K562 (cell line): ENCODE results near the gene G2E3. TPM values are rescaled to one million over a fixed set of nuclear protein-coding genes. Genes with fewer than 3 reads are reported as not detected.
A peak's percentile ranks its signal among the peaks of the same experiment; 100 is the strongest.

Experiments used
- ATAC-seq: fragments of 200-7000 bp; cut with Tn5 transposase; 3 replicates; pipeline ENCODE4 v1.9.1; 2020; ENCODE audit warnings: moderate library complexity
- BruUV-seq: library from RNA; stranded (reverse); fragments of 400-500 nt; replicated peaks from 2 replicates; lab custom pipeline; 2021; lab: Mats Ljungman, UMichigan
- CTCF ChIA-PET: fragments of 300-600 bp; formaldehyde crosslinking; extraction: SDS; loops from one replicate; lab custom pipeline; 2021; ENCODE audit warnings: low intra/inter-chr PET ratio; lab: Yijun Ruan, JAX
- POLR2A ChIA-PET: fragments of 300-600, 350-650 bp; sonication (Branson Sonifier 250); formaldehyde crosslinking; extraction: SDS; loops from one replicate; lab custom pipeline; 2021; ENCODE audit warnings: antibody characterized with exemption, inconsistent platforms; lab: Yijun Ruan, JAX
- DNase-seq, 4 experiments: peaks; one replicate each; pipeline versions ENCODE4 v3.0.0 to v3.0.0-alpha.2; 2011 to 2018; ENCODE audit warnings: low spot score in 3 of 4, mixed read lengths in 3 of 4; ENCODE audit errors: extremely low read depth in 1 of 4
- FAIRE-seq: peaks from 2 replicates; lab custom pipeline; 2011; peaks lifted over from hg19 to GRCh38; lab: Jason Lieb, UNC
- H2AFZ ChIP-seq: 2 replicates; pipeline ENCODE4 v1.6.0; 2011; ENCODE audit warnings: low read depth, low read length, control low read depth, inconsistent platforms
- H3K27ac ChIP-seq: fragments of 200-600 bp; 3 replicates; pipeline ENCODE4 v1.8.0; 2011; ENCODE audit warnings: low read depth, mild to moderate bottlenecking, control low read depth, inconsistent platforms, low read length, moderate library complexity, mixed read lengths; ENCODE audit errors: extremely low read depth
- H3K27me3 ChIP-seq, 2 experiments: fragments of 300-600 bp in 1 of 2; 2 replicates in 1 of 2; 3 replicates in 1 of 2; pipeline versions ENCODE4 v1.6.0 to v1.8.0; 2011; ENCODE audit warnings: inconsistent platforms in 2 of 2, low read length in 2 of 2, mild to moderate bottlenecking in 1 of 2, mixed read lengths in 1 of 2, moderate library complexity in 1 of 2; ENCODE audit not compliant: control insufficient read depth in 2 of 2, insufficient read depth in 2 of 2
- H3K36me3 ChIP-seq: fragments of 300-600 bp; 3 replicates; pipeline ENCODE4 v1.8.0; 2011; ENCODE audit warnings: mild to moderate bottlenecking, low read length, inconsistent platforms; ENCODE audit not compliant: control insufficient read depth, insufficient read depth
- H3K4me1 ChIP-seq, 2 experiments: fragments of 200-600 bp in 1 of 2; replicated peaks in 1 of 2; 2 replicates in 1 of 2; 3 replicates in 1 of 2; pipeline versions ENCODE4 v1.5.1 to v1.8.0; 2011; ENCODE audit warnings: inconsistent platforms in 2 of 2, low read length in 2 of 2, mild to moderate bottlenecking in 1 of 2, mixed read lengths in 1 of 2, moderate library complexity in 1 of 2; ENCODE audit not compliant: control insufficient read depth in 2 of 2, insufficient read depth in 2 of 2
- H3K4me2 ChIP-seq: 2 replicates; pipeline ENCODE4 v1.6.1; 2011; ENCODE audit warnings: low read length, control low read depth, inconsistent platforms, mixed read lengths; ENCODE audit not compliant: insufficient read depth
- H3K4me3 ChIP-seq: fragments of 200-600 bp; sonication (generic), shearing (Covaris generic); 2 replicates; pipeline ENCODE4 v1.5.1; 2016; ENCODE audit warnings: control low read depth, inconsistent platforms
- H3K79me2 ChIP-seq: fragments of 200-600 bp; 3 replicates; pipeline ENCODE4 v1.8.0; 2011; ENCODE audit warnings: low read length, inconsistent platforms; ENCODE audit not compliant: control insufficient read depth, insufficient read depth
- H3K9ac ChIP-seq, 2 experiments: 2 replicates each; pipeline versions ENCODE4 v1.6.0 to v1.6.1; 2011; ENCODE audit warnings: low read depth in 2 of 2, low read length in 2 of 2, control low read depth in 1 of 2, inconsistent platforms in 1 of 2, mild to moderate bottlenecking in 1 of 2, mixed read lengths in 1 of 2; ENCODE audit not compliant: insufficient read depth in 1 of 2
- H3K9me1 ChIP-seq: one replicate; pipeline ENCODE4 v1.6.0; 2011; ENCODE audit warnings: inconsistent platforms, mild to moderate bottlenecking, low read length, moderate library complexity; ENCODE audit not compliant: control insufficient read depth, insufficient read depth
- H3K9me3 ChIP-seq: replicated peaks from 2 replicates; pipeline ENCODE4 v1.5.1; 2011; ENCODE audit warnings: low read depth, low read length, inconsistent platforms; ENCODE audit not compliant: control insufficient read depth, insufficient read depth
- H4K20me1 ChIP-seq: replicated peaks from 2 replicates; pipeline ENCODE4 v1.6.1; 2011; ENCODE audit warnings: low read length, inconsistent platforms, mixed read lengths; ENCODE audit not compliant: control insufficient read depth, insufficient read depth
- C11orf30 ChIP-seq: fragments of 450-650 bp; IDR thresholded peaks from 2 replicates; pipeline ENCODE4 v1.6.1; 2016; ENCODE audit warnings: low read depth, mild to moderate bottlenecking
- FOXK2 ChIP-seq, 2 experiments: fragments of 450-650 bp; IDR thresholded peaks in 1 of 2; conservative IDR thresholded peaks in 1 of 2; 2 replicates each; pipeline ENCODE4 v1.6.1; 2016; ENCODE audit warnings: low read depth in 2 of 2, mild to moderate bottlenecking in 1 of 2
- HDAC2 ChIP-seq: fragments of 450-650 bp; IDR thresholded peaks from 2 replicates; pipeline ENCODE4 v1.6.1; 2016; ENCODE audit warnings: mild to moderate bottlenecking
- ILF3 ChIP-seq: fragments of 450-650 bp; IDR thresholded peaks from 2 replicates; pipeline ENCODE4 v1.6.1; 2018; ENCODE audit warnings: antibody characterized with exemption, mild to moderate bottlenecking, moderate library complexity, borderline replicate concordance
- ILK ChIP-seq: fragments of 450-650 bp; IDR thresholded peaks from 2 replicates; pipeline ENCODE4 v1.6.1; 2016; ENCODE audit warnings: missing genetic modification characterization, low read depth, mild to moderate bottlenecking, missing compliant biosample characterization, moderate library complexity, borderline replicate concordance
- PTRF ChIP-seq: fragments of 450-650 bp; IDR thresholded peaks from 2 replicates; pipeline ENCODE4 v1.6.1; 2016; ENCODE audit warnings: mild to moderate bottlenecking, missing genetic modification characterization, missing compliant biosample characterization
- RBBP5 ChIP-seq: fragments of 200-600 bp; sonication (generic); IDR thresholded peaks from 2 replicates; pipeline ENCODE4 v1.6.1; 2012; ENCODE audit warnings: borderline replicate concordance, mild to moderate bottlenecking, low read length, control low read depth, inconsistent platforms; ENCODE audit not compliant: insufficient read depth, poor library complexity, severe bottlenecking
- TAF9B ChIP-seq: fragments of 450-650 bp; IDR thresholded peaks from 2 replicates; pipeline ENCODE4 v1.6.1; 2018; ENCODE audit warnings: mild to moderate bottlenecking; ENCODE audit not compliant: partially characterized antibody
- THRAP3 ChIP-seq: fragments of 450-650 bp; IDR thresholded peaks from 2 replicates; pipeline ENCODE4 v1.6.1; 2016; ENCODE audit warnings: mild to moderate bottlenecking, inconsistent platforms, borderline replicate concordance
- WGBS: fragments of 100-300 bp; shearing (Covaris generic); methylation state at CpG from one replicate; pipeline ENCODE4 v1.1.6; 2016; ENCODE audit warnings: low coverage, mixed read lengths; ENCODE audit not compliant: insufficient coverage; ENCODE audit errors: missing lambda C conversion rate; 5-methylcytosine and 5-hydroxymethylcytosine counted together
- in situ Hi-C: fragments of 300-500 bp; cut with MboI; formaldehyde crosslinking; loops from 4 replicates; pipeline ENCODE4 v1.15.0; 2018; ENCODE audit warnings: inconsistent platforms, mixed read lengths
- intact Hi-C: fragments of 100-400 bp; cut with micrococcal nuclease; formaldehyde crosslinking; loops from 2 replicates; pipeline ENCODE4 v1.14.2; 2022
- polyA plus RNA-seq, 8 experiments: library from polyadenylated mRNA; depleted of rRNA in 4 of 8; stranded (reverse) in 5 of 8; unstranded in 3 of 8; fragments of >200 nt; fragmentation: Nextera tagmentation in 2 of 8; fragmentation: Illumina TruSeq in 1 of 8; extraction: Ambion mirVana in 2 of 8; extraction: Trizol in 1 of 8; gene quantifications; 2 replicates each; pipeline versions ENCODE4 v1.2.1 to v1.2.3, GENCODE V29; 2011 to 2014; ENCODE audit warnings: inconsistent platforms in 1 of 8, missing spikeins in 1 of 8
- total RNA-seq, 7 experiments: library from RNA; depleted of rRNA in 6 of 7; stranded (reverse); fragments of >200 nt in 6 of 7; fragmentation: Illumina TruSeq in 2 of 7; extraction: Trizol in 2 of 7; gene quantifications; 2 replicates each; pipeline versions ENCODE4 v1.2.1 to v1.2.3, GENCODE V29; 2011 to 2021; ENCODE audit warnings: low replicate concordance in 1 of 7
- TF ChIP-seq, protein P1 (sequence below): fragments of 450-650 bp; IDR thresholded peaks from 2 replicates; pipeline ENCODE4 v1.6.1; 2016; ENCODE audit warnings: borderline replicate concordance
- TF ChIP-seq, protein P2 (sequence below): fragments of 450-650 bp; formaldehyde crosslinking; IDR thresholded peaks from 2 replicates; pipeline ENCODE4 v1.4.0; 2020; ENCODE audit warnings: mild to moderate bottlenecking, moderate library complexity
- TF ChIP-seq, protein P3 (sequence below), 2 experiments: fragments of 150-350 bp in 1 of 2; IDR thresholded peaks; 2 replicates each; pipeline ENCODE4 v1.6.1; 2012 to 2016; ENCODE audit warnings: low read depth in 2 of 2, low read length in 2 of 2, mild to moderate bottlenecking in 1 of 2, moderate library complexity in 1 of 2

G2E3 gene
- total and polyA plus RNA-seq, 9 of the 15 experiments (the other 6 are each of a cell fraction or from before 2014, with no cell fraction given): 9.8 to 53.5 (median 24.7) TPM

DNA sequence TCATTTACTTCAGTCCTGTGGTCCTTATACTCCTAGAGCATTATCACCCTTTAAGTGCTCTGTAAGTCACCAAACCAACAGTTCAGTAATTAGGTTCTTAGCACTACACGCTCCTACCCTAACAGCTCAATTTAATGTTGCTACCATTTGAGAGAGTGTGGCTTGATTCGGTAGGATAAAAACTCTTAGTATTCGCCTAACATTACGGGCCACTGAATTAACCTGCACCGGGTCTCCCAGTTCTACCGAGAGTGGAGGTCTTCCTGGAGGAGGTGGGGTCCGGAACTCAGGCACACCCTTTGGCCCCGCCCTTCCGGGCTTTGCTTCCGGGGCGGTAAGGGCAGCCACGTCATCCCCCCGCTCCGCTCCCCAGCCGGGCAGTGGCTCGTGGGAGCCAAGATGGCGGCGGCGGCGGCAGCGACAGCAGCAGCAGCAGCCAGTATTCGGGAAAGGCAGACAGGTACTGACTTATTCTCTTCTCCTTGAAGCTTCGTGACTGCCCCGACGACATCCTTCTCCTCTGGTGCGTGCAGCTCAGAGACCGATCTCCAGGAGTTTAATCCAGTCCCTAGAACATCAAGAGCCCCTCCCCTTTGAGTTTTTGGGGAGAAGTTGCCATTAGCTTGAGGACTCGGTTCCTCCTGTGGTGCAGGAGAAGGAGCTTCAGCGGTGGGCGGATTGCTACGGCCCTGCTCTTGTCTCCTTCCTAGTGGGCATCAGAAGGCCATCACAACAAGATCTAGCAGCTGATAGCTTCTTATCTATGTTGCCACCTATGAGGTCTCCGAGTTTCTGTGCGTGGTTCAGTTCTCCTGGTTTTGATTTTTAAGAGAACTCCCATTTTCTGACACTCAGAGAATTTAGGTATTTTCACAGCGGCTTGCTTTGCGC, 63.2 kb downstream of the G2E3 start, which contains the start of gene SCFD1:
Gene SCFD1 (plus strand): TSS at position 380 of the 891 bp plus-strand sequence. CDS start 20 bp downstream, at position 400.
- in situ Hi-C loops (no loop called here), intact Hi-C loops (no loop called here)
- FAIRE-seq: no peak
- H3K4me1 ChIP-seq: peaks cover 0 to 9% of the 10 kb centered on the region in 2 experiments; a peak in 4 of 5 replicates
- no peaks in the 10 kb centered on the region; the same call in 1 of the 2 replicates for H4K20me1 ChIP-seq
- H3K4me2 ChIP-seq: peak within 1 kb of the TSS; percentile 96
- under 1% methylated on average over 31 of the region's 35 CpGs for WGBS
- H3K27ac ChIP-seq: peak within 1 kb of the TSS; percentile 98
- peaks cover 29% of the 10 kb centered on the region for H3K36me3 ChIP-seq
- H3K27me3 ChIP-seq: no peaks in the 10 kb centered on the region
- ChIA-PET POLR2A (interaction anchor here (0.5 to 2.1 kb wide), 8 partner anchors 9 to 1215 kb away, joined by 3 to 7 read pairs (median 4); no protein-coding TSS in a partner anchor), CTCF (no interaction called here)
- H2AFZ ChIP-seq: peak within 1 kb of the TSS; percentile 94
- H3K79me2 ChIP-seq: peaks cover 53% of the 10 kb centered on the region
- ATAC-seq: peak; percentile 95
- peak; percentile 81 to 92 (median 85) for DNase-seq
- H3K9me1 ChIP-seq: no peaks in the 10 kb centered on the region
- TSS peak; percentile 44 for BruUV-seq
- peak within 1 kb of the TSS; percentile 79 for H3K4me3 ChIP-seq
- H3K9ac ChIP-seq: peak within 1 kb of the TSS; percentile 92 to 95
- H3K9me3 ChIP-seq: no peaks in the 10 kb centered on the region; the same call in 1 of the 2 replicates
- TF ChIP-seq HDAC2 (0 out of 2 replicates have a peak, but pooled peaks have one; percentile 50), RBBP5 (peak; percentile 58), ILK (tag) (no peak), TAF9B (peak; percentile 95), PTRF (tag) (no peak), THRAP3 (no peak), FOXK2 (conservative IDR thresholded peaks at IDR 0.05 in 1 of 2, IDR thresholded peaks at IDR 0.05 in 1 of 2; ENCODE audit: low read depth in 2 of 2) (no peak), ILF3 (0 out of 2 replicates have a peak, but pooled peaks have one; percentile 68), C11orf30 (peak; percentile 79)
- TF ChIP-seq, protein P1, sequence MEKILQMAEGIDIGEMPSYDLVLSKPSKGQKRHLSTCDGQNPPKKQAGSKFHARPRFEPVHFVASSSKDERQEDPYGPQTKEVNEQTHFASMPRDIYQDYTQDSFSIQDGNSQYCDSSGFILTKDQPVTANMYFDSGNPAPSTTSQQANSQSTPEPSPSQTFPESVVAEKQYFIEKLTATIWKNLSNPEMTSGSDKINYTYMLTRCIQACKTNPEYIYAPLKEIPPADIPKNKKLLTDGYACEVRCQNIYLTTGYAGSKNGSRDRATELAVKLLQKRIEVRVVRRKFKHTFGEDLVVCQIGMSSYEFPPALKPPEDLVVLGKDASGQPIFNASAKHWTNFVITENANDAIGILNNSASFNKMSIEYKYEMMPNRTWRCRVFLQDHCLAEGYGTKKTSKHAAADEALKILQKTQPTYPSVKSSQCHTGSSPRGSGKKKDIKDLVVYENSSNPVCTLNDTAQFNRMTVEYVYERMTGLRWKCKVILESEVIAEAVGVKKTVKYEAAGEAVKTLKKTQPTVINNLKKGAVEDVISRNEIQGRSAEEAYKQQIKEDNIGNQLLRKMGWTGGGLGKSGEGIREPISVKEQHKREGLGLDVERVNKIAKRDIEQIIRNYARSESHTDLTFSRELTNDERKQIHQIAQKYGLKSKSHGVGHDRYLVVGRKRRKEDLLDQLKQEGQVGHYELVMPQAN: peak; percentile 76; the same call in 1 of the 2 replicates
- TF ChIP-seq, protein P2, sequence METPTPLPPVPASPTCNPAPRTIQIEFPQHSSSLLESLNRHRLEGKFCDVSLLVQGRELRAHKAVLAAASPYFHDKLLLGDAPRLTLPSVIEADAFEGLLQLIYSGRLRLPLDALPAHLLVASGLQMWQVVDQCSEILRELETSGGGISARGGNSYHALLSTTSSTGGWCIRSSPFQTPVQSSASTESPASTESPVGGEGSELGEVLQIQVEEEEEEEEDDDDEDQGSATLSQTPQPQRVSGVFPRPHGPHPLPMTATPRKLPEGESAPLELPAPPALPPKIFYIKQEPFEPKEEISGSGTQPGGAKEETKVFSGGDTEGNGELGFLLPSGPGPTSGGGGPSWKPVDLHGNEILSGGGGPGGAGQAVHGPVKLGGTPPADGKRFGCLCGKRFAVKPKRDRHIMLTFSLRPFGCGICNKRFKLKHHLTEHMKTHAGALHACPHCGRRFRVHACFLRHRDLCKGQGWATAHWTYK: 0 out of 2 replicates have a peak, but pooled peaks have one; percentile 61
- TF ChIP-seq, protein P3, sequence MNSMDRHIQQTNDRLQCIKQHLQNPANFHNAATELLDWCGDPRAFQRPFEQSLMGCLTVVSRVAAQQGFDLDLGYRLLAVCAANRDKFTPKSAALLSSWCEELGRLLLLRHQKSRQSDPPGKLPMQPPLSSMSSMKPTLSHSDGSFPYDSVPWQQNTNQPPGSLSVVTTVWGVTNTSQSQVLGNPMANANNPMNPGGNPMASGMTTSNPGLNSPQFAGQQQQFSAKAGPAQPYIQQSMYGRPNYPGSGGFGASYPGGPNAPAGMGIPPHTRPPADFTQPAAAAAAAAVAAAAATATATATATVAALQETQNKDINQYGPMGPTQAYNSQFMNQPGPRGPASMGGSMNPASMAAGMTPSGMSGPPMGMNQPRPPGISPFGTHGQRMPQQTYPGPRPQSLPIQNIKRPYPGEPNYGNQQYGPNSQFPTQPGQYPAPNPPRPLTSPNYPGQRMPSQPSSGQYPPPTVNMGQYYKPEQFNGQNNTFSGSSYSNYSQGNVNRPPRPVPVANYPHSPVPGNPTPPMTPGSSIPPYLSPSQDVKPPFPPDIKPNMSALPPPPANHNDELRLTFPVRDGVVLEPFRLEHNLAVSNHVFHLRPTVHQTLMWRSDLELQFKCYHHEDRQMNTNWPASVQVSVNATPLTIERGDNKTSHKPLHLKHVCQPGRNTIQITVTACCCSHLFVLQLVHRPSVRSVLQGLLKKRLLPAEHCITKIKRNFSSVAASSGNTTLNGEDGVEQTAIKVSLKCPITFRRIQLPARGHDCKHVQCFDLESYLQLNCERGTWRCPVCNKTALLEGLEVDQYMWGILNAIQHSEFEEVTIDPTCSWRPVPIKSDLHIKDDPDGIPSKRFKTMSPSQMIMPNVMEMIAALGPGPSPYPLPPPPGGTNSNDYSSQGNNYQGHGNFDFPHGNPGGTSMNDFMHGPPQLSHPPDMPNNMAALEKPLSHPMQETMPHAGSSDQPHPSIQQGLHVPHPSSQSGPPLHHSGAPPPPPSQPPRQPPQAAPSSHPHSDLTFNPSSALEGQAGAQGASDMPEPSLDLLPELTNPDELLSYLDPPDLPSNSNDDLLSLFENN (IDR thresholded peaks at IDR 0.05; ENCODE audit: low read depth in 2 of 2, low read length in 2 of 2): 0 out of 4 replicates have a peak, but pooled peaks of 1 of the 2 experiments have one; percentile 31
